Measurements from ENCODE around the gene FRYL. TPM values are rescaled to one million over a fixed set of nuclear protein-coding genes. Genes with fewer than 3 reads are reported as not detected.

Gene FRYL
- total RNA-seq, 1 experiment from 2014 or later, result 47.7 TPM

DNA sequence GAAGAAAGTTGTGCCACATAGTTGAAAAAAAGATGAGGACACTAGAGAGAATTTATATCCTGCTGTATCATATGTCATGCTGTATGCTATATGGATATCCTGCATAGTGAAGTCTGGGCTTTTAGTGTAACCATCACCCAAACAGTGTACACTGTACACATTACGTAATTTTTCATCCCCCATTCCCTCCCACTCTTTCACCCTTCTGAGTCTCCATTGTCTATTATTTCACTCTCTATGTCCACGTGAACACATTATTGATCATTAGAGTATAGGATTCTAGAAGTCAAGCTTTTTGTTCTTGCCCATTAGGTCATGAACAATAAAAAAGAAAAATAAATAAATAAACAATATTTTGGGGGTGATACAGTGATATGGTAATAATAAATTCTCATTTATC, 18.0 kb upstream of the FRYL start:
- no peak for TF ChIP-seq CEBPB (IDR thresholded peaks at IDR 0.05; ENCODE audit: low read depth)
- no peak for TF ChIP-seq ZFX (IDR thresholded peaks at IDR 0.05)
- TF ChIP-seq JUND (IDR thresholded peaks at IDR 0.05), result no peak
- TF ChIP-seq FOSL1 (IDR thresholded peaks at IDR 0.05; ENCODE audit: low read depth), result no peak
- no peak for TF ChIP-seq POLR2A (IDR thresholded peaks at IDR 0.05; ENCODE audit: borderline replicate concordance, extremely low read depth, insufficient read depth, insufficient read length)
- TF ChIP-seq, protein P1, sequence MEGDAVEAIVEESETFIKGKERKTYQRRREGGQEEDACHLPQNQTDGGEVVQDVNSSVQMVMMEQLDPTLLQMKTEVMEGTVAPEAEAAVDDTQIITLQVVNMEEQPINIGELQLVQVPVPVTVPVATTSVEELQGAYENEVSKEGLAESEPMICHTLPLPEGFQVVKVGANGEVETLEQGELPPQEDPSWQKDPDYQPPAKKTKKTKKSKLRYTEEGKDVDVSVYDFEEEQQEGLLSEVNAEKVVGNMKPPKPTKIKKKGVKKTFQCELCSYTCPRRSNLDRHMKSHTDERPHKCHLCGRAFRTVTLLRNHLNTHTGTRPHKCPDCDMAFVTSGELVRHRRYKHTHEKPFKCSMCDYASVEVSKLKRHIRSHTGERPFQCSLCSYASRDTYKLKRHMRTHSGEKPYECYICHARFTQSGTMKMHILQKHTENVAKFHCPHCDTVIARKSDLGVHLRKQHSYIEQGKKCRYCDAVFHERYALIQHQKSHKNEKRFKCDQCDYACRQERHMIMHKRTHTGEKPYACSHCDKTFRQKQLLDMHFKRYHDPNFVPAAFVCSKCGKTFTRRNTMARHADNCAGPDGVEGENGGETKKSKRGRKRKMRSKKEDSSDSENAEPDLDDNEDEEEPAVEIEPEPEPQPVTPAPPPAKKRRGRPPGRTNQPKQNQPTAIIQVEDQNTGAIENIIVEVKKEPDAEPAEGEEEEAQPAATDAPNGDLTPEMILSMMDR (IDR thresholded peaks at IDR 0.05 in 2 of 3, conservative IDR thresholded peaks at IDR 0.05 in 1 of 3; ENCODE audit: borderline replicate concordance in 1 of 3, insufficient read depth in 1 of 3, low read depth in 2 of 3, low read length in 2 of 3), result no peak
- TF ChIP-seq ELF1 (IDR thresholded peaks at IDR 0.05; ENCODE audit: borderline replicate concordance, low read depth), result no peak
- TF ChIP-seq SIN3A (IDR thresholded peaks at IDR 0.05; ENCODE audit: low read depth), result no peak
- no peak for TF ChIP-seq EGR1 (IDR thresholded peaks at IDR 0.05; ENCODE audit: low read depth)
- TF ChIP-seq, protein P2, sequence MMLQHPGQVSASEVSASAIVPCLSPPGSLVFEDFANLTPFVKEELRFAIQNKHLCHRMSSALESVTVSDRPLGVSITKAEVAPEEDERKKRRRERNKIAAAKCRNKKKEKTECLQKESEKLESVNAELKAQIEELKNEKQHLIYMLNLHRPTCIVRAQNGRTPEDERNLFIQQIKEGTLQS (IDR thresholded peaks at IDR 0.05), result no peak
- TF ChIP-seq, protein P3, sequence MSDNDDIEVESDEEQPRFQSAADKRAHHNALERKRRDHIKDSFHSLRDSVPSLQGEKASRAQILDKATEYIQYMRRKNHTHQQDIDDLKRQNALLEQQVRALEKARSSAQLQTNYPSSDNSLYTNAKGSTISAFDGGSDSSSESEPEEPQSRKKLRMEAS (IDR thresholded peaks at IDR 0.05), result no peak
- H4K20me1 ChIP-seq (ENCODE audit: insufficient read depth), result no peaks in the 10 kb centered on the region
- DNase-seq (ENCODE audit: low read depth, low spot score), result no peak
- no peak for ATAC-seq
- no peak overlapping the region for H3K9ac ChIP-seq (ENCODE audit: low read length)
- no peak overlapping the region for H3K27ac ChIP-seq (ENCODE audit: low read depth, low read length)
- no peaks in the 10 kb centered on the region for H3K79me2 ChIP-seq (ENCODE audit: insufficient read depth, low read length)
- H3K4me3 ChIP-seq (replicated peaks in 1 of 2; ENCODE audit: low read depth in 1 of 2, low read length in 2 of 2), result no peak overlapping the region
- H2AFZ ChIP-seq (ENCODE audit: low read depth, low read length, poor library complexity, severe bottlenecking), result no peak overlapping the region
- intact Hi-C loops (cut with micrococcal nuclease), result no loop called here
- BruUV-seq (replicated peaks), result no TSS peak
- no peaks in the 10 kb centered on the region for H3K9me3 ChIP-seq (ENCODE audit: control insufficient read depth in 1 of 2, insufficient read depth in 1 of 2, low read depth in 1 of 2, low read length in 2 of 2)
- ChIA-PET POLR2A (no interaction called here), RAD21 (ENCODE audit: low non-redundant PET in 1 of 2, low total read pairs in 2 of 2, uncharacterized antibody in 2 of 2, unreplicated experiment in 2 of 2) (no interaction called here), CTCF (no interaction called here)
- H3K36me3 ChIP-seq (ENCODE audit: control insufficient read depth in 1 of 2, insufficient read depth in 2 of 2, low read length in 2 of 2), result no peaks in the 10 kb centered on the region
- H3K4me1 ChIP-seq (ENCODE audit: control insufficient read depth in 1 of 2, insufficient read depth in 2 of 2, low read length in 2 of 2), result peaks cover 8 to 15% of the 10 kb centered on the region in 2 experiments; a peak in 3 of 4 replicates
- H3K9me2 ChIP-seq (ENCODE audit: insufficient read depth), result no peaks in the 10 kb centered on the region
- H3K4me2 ChIP-seq (ENCODE audit: low read length), result no peak overlapping the region
- no peaks in the 10 kb centered on the region for H3K27me3 ChIP-seq (ENCODE audit: insufficient read depth, low read length)

Data from HCT116 (cell line).